SKM-1 treated with dmso at 0.1 percent for 144 hours (cell line): ENCODE measurements around the gene FASN.

Source experiments
- DNase-seq: peaks from one replicate; lab custom pipeline; 2025; ENCODE audit not compliant: unreplicated experiment; lab: John Stamatoyannopoulos, UW

The FASN gene

DNA sequence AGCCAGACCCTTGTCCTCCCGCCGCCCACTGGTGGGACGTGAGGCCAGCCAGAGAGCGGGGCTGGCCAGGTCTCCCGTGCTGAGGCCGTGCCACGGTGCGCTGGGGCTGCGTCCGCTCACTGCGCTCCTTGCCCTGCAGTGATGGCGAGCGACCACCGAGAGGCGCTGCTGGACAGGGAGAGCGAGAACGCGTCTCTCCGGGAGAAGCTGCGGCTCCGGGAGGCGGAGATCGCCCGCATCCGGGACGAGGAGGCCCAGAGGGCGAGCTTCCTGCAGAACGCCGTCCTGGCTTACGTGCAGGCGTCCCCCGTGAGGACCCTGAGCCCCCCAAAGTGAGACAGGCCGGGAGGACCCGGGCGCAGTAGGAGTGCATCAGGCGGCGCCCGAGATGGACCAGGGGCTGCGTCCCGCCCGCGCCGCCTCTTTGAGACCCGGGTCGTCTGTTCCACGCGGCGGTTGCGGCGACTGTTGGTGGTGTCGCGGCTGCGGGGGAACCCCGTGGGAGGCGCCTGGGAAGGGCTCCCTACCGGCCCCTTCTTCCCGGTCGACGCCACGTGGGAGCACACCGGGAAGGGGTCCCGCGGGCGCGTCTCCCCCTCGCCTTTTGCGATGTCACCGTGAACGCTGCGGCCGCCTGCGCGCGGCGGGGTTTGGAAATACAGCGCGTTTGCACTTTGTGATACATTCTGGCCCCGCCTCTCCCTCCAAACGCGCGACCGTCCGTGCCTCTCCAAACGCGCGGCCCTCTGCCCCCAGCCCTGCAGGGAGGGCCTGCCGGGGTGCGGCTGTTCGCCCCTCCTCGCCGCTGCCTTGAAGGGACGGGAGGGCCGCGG lies 67.3 kb downstream of the FASN start:
- DNase-seq = no peak

DNA sequence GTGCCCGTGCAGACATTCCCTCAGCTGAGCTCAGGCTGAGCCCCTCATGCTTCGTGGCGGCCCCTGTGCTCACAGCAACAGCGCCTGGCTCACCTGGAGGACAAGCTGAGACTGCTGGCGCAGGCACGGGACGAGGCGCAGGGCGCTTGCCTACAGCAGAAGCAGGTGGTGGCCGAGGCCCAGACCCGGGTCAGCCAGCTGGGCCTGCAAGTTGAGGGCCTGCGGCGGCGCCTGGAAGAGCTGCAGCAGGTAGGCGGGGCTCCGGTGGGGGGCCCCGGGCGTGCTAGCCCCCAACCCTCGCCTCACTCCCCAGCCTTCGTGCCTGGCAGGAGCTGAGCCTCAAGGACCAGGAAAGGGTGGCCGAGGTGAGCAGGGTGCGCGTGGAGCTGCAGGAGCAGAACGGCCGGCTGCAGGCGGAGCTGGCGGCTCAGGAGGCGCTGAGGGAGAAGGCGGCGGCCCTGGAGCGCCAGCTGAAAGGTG lies 68.0 kb downstream of the FASN start:
- no peak for DNase-seq

DNA sequence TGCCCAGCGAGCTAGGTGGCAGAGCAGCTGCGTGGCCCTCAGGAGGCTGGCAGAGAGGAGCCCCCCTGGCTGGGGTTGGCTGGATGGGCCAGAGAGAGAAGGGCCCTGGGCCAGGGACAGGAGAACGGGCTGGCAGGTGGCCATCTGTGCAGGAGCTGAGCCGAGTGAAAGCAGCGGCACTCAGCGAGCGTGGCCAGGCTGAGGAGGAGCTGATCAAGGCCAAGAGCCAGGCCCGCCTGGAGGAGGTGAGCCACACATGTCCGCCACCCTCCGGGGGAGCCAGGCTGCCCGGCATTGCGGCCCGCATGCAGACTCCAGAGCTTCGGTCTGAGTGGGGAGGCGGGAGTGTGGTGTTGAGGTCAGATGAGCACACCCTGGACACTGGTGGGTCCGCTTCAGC lies 68.6 kb downstream of the FASN start:
- no peak for DNase-seq

DNA sequence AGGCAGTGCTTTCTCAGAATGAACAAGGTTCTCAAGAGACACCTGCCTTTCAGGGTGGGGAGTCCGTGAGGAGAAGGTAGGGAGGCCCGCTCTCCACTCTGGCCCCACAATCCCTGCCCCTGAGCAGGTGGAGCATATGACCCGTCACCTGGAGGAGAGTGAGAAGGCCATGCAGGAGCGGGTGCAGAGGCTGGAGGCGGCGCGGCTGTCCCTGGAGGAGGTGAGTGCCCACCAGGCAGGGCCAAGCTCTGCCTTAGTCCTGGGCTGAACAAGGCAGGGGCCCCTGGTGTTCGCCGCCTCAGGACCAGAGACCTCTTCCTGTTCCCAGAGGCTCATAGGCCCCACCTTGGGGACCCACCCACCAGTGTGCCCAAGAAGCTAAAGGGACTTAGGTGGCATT lies 69.1 kb downstream of the FASN start:
- DNase-seq = no peak
